HG03060 (cell line): ENCODE results near the gene RAB44.

ENCODE experiments used
- ATAC-seq: cut with Tn5 transposase; IDR thresholded peaks from one replicate; pipeline ENCODE4 v1.9.1; 2021; ENCODE audit warnings: low read depth, moderate number of reproducible peaks; ENCODE audit not compliant: unreplicated experiment

RAB44 gene

GRCh38 chr6:36685926-36686667, 11.5 kb upstream of the RAB44 start:
- ATAC-seq, result no peak

GRCh38 chr6:36686668-36687513, 10.7 kb upstream of the RAB44 start:
- ATAC-seq, result no peak

GRCh38 chr6:36688063-36688738, 9.4 kb upstream of the RAB44 start:
- no peak for ATAC-seq

GRCh38 chr6:36688739-36689075, 8.9 kb upstream of the RAB44 start:
- ATAC-seq, result no peak

- no peak for ATAC-seq
Measured at GRCh38 chr6:36691011-36691410, 6.6 kb upstream of the RAB44 start.

GRCh38 chr6:36691612-36692011, 6.0 kb upstream of the RAB44 start:
- ATAC-seq, result no peak

GRCh38 chr6:36692220-36692619, 5.4 kb upstream of the RAB44 start:
- no peak for ATAC-seq

- no peak for ATAC-seq
Measured at GRCh38 chr6:36692861-36693702, 4.5 kb upstream of the RAB44 start.

GRCh38 chr6:36694616-36695015, 3.0 kb upstream of the RAB44 start:
- no peak for ATAC-seq

- no peak for ATAC-seq
Measured at GRCh38 chr6:36695414-36695813, 2.2 kb upstream of the RAB44 start.

GRCh38 chr6:36698196-36698595, 570 bp downstream of the RAB44 start:
- ATAC-seq, result no peak

- no peak for ATAC-seq
Measured at GRCh38 chr6:36698871-36699271, 1.2 kb downstream of the RAB44 start.

- no peak for ATAC-seq
Measured at GRCh38 chr6:36699348-36699747, 1.7 kb downstream of the RAB44 start.

- ATAC-seq, result no peak
Measured at GRCh38 chr6:36700071-36700812, 2.6 kb downstream of the RAB44 start.

GRCh38 chr6:36700831-36701230, 3.2 kb downstream of the RAB44 start:
- no peak for ATAC-seq

- ATAC-seq, result no peak
Measured at GRCh38 chr6:36701401-36701991, 3.9 kb downstream of the RAB44 start.

GRCh38 chr6:36702656-36703055, 5.0 kb downstream of the RAB44 start:
- ATAC-seq, result no peak

- ATAC-seq, result no peak
Measured at GRCh38 chr6:36703081-36703606, 5.5 kb downstream of the RAB44 start.

GRCh38 chr6:36703982-36704381, 6.4 kb downstream of the RAB44 start:
- ATAC-seq, result no peak
